ENCODE measurements around the gene RAB11FIP4. TPM values are rescaled to one million over a fixed set of nuclear protein-coding genes. Genes with fewer than 3 reads are reported as not detected.

The RAB11FIP4 gene
- total RNA-seq, 2 donors from 2014 or later, result 16.2 to 21.6 TPM

DNA sequence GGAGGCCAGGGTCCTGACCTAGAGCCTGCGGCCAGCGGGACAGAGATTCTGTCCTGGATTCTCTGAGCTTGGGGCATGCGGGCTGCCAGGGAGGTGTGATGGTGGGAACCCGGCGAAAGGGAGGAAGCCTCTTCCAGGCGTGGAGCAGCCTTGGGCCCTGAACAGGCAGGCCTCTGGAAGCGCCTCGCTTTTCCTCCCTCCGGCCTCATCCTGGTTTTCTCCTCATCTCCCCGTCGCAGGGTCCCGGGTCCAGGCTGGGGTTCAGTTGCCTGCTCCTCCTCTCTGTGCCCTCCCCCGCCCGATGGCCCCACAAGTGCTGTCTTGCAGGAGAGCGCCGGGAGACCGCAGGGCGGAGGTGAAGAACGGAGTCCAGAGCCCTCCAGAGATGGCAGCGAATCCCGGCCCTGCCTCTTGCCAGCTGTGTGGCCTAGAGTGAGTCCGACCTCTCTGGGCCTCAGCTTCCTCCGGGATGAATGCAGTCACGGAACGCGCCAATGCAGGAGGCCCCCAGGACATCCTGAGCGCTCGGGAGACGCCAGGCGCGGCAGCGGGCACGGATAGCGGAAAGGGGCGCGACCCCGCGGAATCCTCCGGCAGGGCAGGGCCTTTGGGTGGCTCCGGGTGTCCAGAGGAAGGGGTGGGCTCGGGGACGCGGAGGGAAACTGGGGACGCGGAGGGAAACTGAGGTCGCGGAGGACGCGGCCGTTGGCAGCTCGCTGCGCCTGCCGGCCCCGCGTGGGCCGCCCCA, 553 bp upstream of the RAB11FIP4 start:
- Mint-ChIP-seq H3K27ac (no peak overlapping the region), H3K4me1 (ENCODE audit: low read depth in 2 of 2) (peaks cover 5 to 15% of the 10 kb centered on the region in 2 donors), H3K27me3 (peaks cover 36 to 40% of the 10 kb centered on the region in 2 donors), H3K36me3 (no peaks in the 10 kb centered on the region), H3K4me3 (peak overlapping the region; percentile 61), H3K9me3 (no peaks in the 10 kb centered on the region)
- ATAC-seq (no peak), DNase-seq (ENCODE audit: low spot score) (no peak)

DNA sequence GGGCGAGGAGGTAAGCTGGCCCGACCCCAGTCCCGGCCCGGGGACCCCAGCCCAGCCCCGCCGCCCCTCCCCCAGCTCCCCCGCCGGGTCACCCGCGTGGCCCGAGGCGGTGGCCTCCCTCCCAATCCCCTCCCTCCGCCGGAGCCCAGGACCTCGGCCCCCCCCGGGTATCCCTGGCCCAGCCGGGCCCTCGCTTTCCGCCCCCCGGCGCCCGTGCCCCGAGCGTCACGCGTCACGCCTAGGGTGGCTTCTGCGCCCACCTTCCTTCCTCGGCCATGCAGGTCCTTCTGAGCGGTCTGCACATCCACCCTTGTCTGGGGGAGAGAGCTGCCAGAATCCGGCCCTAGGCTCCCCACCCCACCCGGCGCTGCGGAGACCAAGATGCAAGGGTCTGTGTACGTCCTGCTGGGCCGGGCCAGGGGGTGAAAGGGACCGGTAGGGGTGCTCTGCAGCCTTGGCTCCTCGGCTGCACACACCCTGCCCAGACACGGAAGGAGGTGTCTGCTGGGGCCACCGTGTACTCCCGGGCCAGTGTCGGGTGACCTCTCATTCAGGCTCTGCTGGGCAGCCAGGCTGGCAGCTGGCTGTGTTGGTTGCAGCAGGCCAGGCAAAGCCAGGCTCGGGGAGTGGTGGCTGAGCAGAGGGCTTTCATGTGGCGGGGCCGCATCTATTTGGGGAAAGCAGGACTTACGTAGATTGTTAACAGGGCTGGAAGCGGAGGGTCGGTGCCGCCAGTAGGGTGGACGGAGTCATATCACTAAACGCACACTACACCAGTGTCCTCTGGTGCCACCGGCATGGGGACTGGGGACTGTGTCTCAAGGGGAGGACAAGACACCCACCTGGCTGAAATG, 754 bp downstream of the RAB11FIP4 start:
- Mint-ChIP-seq H3K27me3 (peaks cover 40 to 42% of the 10 kb centered on the region in 2 donors), H3K36me3 (no peaks in the 10 kb centered on the region), H3K9me3 (no peaks in the 10 kb centered on the region), H3K4me3 (peak overlapping the region; percentile 50), H3K27ac (no peak overlapping the region), H3K4me1 (ENCODE audit: low read depth in 2 of 2) (peaks cover 5 to 15% of the 10 kb centered on the region in 2 donors)
- ATAC-seq, result peak in 1 of 2 donors; percentile 8
- no peak for DNase-seq (ENCODE audit: low spot score)

DNA sequence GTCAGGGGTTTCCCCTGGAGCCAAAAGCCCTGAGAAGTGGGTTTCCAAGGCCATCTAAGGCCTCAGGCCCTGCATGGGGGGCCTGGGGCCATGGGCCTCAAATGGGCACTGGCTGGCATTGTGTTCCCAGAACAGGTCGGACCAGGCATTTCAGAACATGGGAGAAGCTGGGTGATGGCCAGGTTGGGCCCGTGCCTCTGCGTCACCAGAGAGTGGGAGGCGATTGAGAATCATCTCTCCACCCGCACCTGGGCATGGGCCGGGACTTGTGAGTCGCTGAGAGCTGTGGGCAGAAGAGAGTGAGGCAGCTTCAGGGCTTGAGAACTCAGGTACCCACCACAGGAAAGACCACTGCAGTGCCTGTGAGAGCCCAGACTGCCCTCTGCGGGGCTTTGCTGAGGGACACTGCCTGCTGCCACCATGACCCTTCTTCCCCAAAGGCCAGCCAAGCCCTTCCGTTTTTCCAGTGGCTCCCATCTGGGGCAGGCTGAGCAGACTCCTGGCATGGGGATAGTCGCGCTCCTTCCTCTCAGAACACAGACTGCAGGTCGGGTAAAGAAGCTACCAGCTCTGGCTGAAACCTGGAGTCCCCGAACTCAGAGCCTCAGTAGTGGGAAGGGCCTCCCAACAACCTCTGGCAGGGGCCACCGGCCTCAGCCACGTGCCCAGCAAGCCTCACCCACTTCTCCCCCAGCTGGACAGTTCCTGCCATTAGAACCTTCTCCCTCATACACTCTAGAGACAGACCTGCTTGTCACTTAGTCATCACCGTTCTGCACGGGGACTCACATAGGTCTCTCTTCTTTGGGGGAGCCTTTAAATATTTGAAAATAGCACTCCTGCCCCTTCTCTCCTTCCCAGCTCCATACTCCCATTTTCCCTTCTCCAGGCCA, 1.6 kb downstream of the RAB11FIP4 start:
- H3K4me3 Mint-ChIP-seq, result peak overlapping the region; percentile 50
- no peaks in the 10 kb centered on the region for H3K9me3 Mint-ChIP-seq
- peaks cover 40 to 42% of the 10 kb centered on the region in 2 donors for H3K27me3 Mint-ChIP-seq
- DNase-seq (ENCODE audit: low spot score), result no peak
- H3K4me1 Mint-ChIP-seq (ENCODE audit: low read depth in 2 of 2), result peaks cover 5 to 15% of the 10 kb centered on the region in 2 donors
- H3K36me3 Mint-ChIP-seq, result no peaks in the 10 kb centered on the region
- H3K27ac Mint-ChIP-seq, result no peak overlapping the region
- ATAC-seq, result no peak

DNA sequence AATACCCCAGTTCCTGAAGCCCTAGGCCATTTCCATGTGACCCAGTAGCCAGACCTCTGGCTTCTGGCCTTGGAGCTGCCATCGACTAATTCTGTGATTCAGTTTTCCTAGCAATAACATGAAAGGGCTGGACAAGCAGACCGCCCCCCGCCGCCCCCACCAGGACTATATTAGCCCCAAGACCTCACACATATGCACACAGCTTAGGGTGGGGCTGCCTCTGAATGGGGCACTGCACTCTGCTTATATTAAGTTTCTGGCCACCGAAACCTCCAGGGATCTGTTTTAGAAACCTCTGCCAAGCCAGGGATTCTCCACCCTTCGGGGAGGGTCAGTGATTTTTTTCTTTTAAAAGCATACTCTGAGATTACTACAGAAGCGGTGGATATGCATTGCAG, 2.3 kb downstream of the RAB11FIP4 start:
- no peaks in the 10 kb centered on the region for H3K36me3 Mint-ChIP-seq
- peaks cover 40 to 41% of the 10 kb centered on the region in 2 donors for H3K27me3 Mint-ChIP-seq
- peak overlapping the region; percentile 43 for H3K4me3 Mint-ChIP-seq
- no peaks in the 10 kb centered on the region for H3K9me3 Mint-ChIP-seq
- peaks cover 5 to 15% of the 10 kb centered on the region in 2 donors for H3K4me1 Mint-ChIP-seq (ENCODE audit: low read depth in 2 of 2)
- ATAC-seq (no peak), DNase-seq (ENCODE audit: low spot score) (no peak)
- H3K27ac Mint-ChIP-seq, result no peak overlapping the region

DNA sequence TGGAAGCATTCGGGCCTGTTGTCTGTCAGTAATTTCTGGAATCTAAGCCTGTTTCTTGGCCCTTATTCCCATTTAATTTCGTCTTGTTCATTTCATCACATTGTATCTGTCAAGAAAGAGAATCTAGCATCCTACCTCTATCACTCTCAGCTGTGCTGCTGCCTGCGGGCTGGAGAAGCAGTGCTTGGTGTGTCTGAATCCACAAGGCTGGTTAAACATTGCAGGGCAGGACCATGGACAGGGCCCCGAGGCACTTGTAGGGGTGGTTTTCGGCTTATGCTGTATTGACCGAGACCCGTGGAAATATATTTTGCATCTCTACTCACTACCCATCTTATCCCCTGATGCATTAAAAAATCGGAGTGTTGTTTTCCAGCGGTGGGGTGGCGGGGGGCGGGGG, 3.1 kb downstream of the RAB11FIP4 start:
- Mint-ChIP-seq H3K36me3 (no peaks in the 10 kb centered on the region), H3K27ac (no peak overlapping the region), H3K27me3 (peaks cover 40% of the 10 kb centered on the region in 2 donors), H3K4me1 (ENCODE audit: low read depth in 2 of 2) (peaks cover 5 to 14% of the 10 kb centered on the region in 2 donors), H3K4me3 (no peak overlapping the region), H3K9me3 (no peaks in the 10 kb centered on the region)
- ATAC-seq (no peak), DNase-seq (ENCODE audit: low spot score) (no peak)

DNA sequence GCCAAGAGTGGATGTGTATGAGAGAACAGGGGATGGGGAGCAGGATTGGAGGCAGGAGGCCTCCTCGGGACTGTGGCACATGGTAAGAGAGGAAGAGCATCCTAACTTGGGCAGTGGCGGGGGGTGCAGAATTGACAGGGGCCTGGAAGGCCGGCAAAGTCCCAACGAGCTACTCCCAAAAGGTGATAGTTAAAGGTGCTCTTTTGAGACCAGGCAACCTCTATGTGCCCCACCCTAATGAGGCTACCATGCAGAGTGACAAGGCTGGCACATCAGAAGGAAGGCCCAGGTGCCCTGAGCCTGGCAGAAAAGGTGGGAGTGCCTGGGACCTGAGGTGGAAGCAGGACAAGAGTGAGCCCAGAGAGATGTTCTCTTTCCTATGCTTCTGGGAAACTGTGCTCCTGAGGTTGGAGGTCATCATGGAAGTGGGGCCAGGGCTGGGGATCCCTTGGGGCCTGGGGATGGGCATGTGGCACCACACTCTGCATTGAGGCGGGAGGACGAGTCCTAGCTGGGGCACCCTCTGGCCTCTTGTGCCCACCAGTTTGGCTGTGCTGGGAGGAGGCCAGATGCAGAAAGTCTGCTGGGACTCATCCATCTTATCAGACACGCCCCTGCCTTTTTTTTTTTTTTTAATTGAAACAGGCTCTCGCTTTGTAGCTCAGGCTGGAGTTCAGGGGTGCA, 5.9 kb downstream of the RAB11FIP4 start:
- Mint-ChIP-seq H3K4me3 (no peak overlapping the region), H3K27me3 (peaks cover 29 to 36% of the 10 kb centered on the region in 2 donors), H3K27ac (no peak overlapping the region), H3K9me3 (no peaks in the 10 kb centered on the region), H3K36me3 (no peaks in the 10 kb centered on the region), H3K4me1 (ENCODE audit: low read depth in 2 of 2) (peaks cover 0 to 6% of the 10 kb centered on the region in 2 donors)
- DNase-seq (ENCODE audit: low spot score) (no peak), ATAC-seq (no peak)

DNA sequence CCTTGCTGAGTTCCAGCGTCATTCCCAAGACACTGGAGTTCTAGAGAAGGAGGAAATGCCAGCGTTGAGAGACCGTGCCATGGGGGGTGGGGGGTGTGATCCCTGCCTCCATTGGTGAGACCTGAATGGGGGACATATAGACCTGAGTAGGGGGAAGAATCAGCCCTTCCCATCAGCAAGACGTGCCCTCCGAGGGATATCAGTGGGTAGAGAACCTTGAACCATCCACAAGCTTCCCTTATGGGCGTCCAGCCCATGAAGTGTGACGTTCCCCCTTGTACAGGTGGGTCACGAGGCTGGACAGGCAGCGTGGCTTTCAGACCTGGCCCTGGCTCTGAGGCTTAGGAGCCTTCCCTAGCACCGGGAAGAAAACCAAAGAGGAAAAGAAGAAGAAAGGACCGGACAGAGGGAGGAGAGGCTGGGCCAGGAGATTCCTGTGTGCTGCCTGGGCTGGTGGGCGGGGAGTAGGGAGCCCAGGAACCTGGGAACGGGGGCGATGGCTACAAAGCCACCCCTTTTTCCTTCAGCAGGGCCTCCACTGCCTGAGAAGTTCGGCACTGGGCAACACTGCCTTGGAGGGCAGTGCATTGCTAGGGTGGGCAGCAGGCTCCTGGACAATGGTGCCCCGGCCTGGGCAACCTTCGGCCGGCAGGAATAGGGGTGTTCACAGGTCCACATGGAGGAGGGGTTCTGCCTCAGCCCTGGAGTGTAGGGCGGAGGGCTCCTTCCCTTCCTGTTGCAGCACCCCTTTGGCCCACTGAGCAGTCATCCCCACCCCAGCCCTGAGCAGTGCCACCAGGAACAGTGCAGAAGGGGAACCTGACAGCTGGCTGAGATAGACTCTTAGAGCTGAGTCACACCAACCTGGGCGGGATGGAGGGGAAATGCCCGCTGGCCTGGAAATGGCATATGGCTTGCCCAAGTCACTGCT, 7.2 kb downstream of the RAB11FIP4 start:
- no peak overlapping the region for H3K4me3 Mint-ChIP-seq
- H3K27me3 Mint-ChIP-seq, result peaks cover 17 to 26% of the 10 kb centered on the region in 2 donors
- no peak overlapping the region for H3K27ac Mint-ChIP-seq
- H3K36me3 Mint-ChIP-seq, result no peaks in the 10 kb centered on the region
- DNase-seq (ENCODE audit: low spot score), result no peak
- H3K9me3 Mint-ChIP-seq, result no peaks in the 10 kb centered on the region
- ATAC-seq, result peak in 1 of 2 donors; percentile 12
- H3K4me1 Mint-ChIP-seq (ENCODE audit: low read depth in 2 of 2), result no peaks in the 10 kb centered on the region

DNA sequence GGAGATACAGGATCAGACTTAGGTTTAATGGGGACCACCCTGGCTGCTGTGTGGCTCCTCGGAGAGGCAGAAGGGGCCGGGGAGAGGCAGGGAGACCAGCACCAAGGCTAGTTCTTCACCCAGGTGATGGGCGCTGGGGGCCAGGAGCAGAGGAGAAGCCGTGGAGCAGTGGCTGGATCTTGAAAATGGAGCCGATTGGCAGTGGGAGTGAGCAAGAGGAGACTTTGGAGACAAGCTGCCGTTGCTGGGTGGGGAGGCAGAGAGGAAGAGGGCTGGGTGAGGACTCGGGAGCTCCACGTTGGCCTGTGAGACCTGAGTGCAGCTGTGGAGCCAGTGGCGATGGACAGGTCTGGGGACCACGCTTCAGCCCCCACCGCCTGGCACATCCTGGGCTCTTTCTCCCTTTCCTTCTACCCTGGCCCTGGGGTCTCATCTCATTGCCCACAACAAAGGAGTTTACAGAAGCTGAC, 9.0 kb downstream of the RAB11FIP4 start:
- DNase-seq (ENCODE audit: low spot score), result no peak
- Mint-ChIP-seq H3K27ac (no peak overlapping the region), H3K27me3 (peaks cover 2 to 16% of the 10 kb centered on the region in 2 donors), H3K9me3 (no peaks in the 10 kb centered on the region), H3K4me3 (no peak overlapping the region), H3K36me3 (no peaks in the 10 kb centered on the region), H3K4me1 (ENCODE audit: low read depth in 2 of 2) (no peaks in the 10 kb centered on the region)
- no peak for ATAC-seq

DNA sequence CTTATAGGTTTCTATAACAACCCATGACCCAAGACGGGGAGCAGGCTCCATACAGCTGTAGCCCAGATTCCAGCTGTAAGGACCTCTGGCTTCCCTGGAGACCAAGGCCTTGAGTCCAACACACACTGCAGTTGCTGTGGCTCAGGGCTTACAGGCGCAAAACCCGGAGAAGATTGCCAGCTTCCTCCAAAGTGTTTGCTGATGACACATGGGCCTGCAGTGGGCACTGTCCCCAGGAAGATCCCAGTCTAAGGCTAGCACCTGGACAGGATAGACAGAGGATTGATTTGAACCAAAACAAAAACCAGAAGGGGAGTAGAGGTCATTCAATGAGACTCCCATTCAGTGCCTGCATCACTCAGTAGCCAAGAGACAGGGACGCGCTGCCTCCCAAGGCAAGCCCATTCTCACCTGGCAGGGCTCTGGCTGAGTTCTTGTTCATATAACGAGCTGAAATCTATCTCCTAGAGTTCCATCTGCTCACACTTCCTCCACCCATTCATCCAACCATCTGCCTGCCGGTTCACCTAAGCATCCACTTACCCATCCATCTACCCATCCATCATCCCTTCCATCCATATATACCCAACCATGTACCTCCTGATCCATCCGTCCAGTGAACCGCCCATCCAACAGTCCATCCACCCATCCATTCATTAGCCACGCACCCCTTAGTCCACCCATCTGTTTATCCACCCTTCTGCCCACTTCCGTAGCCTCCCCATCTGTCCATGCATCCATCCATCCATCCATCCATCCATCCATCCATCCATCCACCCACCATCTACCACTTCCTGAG, 10.2 kb downstream of the RAB11FIP4 start:
- Mint-ChIP-seq H3K27me3 (peaks cover 0 to 16% of the 10 kb centered on the region in 2 donors), H3K9me3 (no peaks in the 10 kb centered on the region), H3K36me3 (no peaks in the 10 kb centered on the region), H3K27ac (no peak overlapping the region), H3K4me3 (no peak overlapping the region), H3K4me1 (ENCODE audit: low read depth in 2 of 2) (no peaks in the 10 kb centered on the region)
- ATAC-seq, result no peak
- DNase-seq (ENCODE audit: low spot score), result no peak

DNA sequence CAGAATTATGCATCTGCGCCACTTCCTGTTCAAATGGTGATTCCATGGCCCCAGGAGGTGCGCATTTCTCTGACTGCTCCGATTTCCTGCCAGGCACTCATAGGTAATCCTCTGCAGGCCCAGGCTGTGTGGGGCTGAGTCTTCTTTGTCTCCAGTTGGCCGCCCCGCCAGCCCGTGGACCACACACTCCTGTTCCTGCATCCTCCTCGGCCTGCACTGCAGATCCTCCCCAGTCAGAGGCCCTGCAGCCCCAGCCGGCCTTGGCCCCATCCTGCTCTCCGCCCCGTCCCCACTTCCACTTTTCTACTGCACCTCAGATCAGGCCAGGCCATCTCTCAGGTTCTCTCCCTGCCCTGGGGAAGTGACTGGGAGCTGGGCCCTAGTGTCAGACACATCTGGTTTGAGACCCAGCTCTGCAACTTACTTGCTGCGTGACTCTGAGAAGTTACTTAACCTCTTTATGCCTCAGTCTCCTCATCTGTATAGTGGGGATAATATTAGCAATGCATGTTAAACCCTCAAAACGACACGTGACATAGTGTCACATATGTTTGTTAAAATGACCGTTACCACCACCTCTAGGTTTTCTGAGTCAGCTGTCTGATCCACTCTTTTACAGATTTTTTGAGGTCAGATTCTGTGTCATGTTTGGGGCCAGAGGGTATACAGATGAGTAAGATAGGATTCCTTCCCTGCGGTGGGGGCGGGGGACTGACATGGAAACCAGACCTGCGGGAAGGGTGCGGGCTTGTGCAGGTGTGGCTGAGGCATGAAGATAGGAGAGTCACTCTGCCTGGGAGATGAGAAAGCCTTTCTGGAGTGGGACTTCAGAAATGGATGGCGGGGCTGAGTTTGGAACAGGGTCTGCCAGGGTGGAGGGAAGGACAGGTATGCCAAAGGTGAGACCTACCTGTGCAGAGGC, 12.8 kb downstream of the RAB11FIP4 start:
- Mint-ChIP-seq H3K27me3 (peaks cover 0 to 15% of the 10 kb centered on the region in 2 donors), H3K9me3 (no peaks in the 10 kb centered on the region)

DNA sequence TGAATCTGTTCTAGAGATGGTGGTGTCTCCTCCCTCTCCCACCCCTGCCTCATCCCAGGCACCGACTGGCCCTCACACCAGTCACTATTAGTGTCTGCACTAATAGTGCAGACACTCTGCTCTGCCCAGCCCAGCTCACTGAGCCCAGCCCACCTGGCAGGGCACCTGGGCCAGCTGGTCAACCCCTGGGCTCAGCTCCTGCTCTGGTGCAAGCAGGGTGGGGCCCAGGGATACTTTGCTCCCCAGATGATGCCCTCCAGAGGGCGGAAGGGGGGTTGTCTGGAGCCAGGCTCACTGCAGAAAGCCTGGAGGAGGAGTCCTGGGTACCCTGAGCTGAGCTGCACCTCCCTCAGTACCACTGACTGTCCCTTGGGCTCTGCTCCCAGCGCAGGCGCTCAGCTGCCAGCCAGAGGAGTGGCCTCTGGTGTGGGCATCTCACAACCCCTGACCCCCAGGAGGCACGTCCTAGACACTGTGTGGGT, 14.5 kb downstream of the RAB11FIP4 start:
- Mint-ChIP-seq H3K27ac (no peak overlapping the region), H3K4me3 (no peak overlapping the region), H3K27me3 (peaks cover 0 to 13% of the 10 kb centered on the region in 2 donors), H3K9me3 (no peaks in the 10 kb centered on the region), H3K4me1 (ENCODE audit: low read depth in 2 of 2) (no peaks in the 10 kb centered on the region), H3K36me3 (no peaks in the 10 kb centered on the region)
- ATAC-seq (peak; percentile 36 to 37), DNase-seq (ENCODE audit: low spot score) (no peak)

More for the DNA sequence above, 12.8 kb downstream of the RAB11FIP4 start:
- peak in 1 of 2 donors; percentile 35 for ATAC-seq
- no peak for DNase-seq (ENCODE audit: low spot score)
- Mint-ChIP-seq H3K4me1 (ENCODE audit: low read depth in 2 of 2) (no peaks in the 10 kb centered on the region), H3K27ac (no peak overlapping the region), H3K4me3 (no peak overlapping the region), H3K36me3 (no peaks in the 10 kb centered on the region)

Data from natural killer cell treated with Interleukin-12 subunit alpha and Interleukin-12 subunit beta and Interleukin-15 and Interleukin-18, amount 100 ng/mL, for 72 hours (primary cell).